HEK293 (cell line): ENCODE measurements around the gene LNPEP.

Experiments
- CTCF ChIA-PET: fragments of 350-600 bp; formaldehyde crosslinking; extraction: SDS; loops from one replicate; lab custom pipeline; 2021; ENCODE audit warnings: antibody characterized with exemption; lab: Yijun Ruan, JAX
- POLR2A ChIA-PET: fragments of 300-600 bp; formaldehyde crosslinking; extraction: SDS; loops from one replicate; lab custom pipeline; 2020; ENCODE audit warnings: antibody characterized with exemption, inconsistent platforms; lab: Yijun Ruan, JAX
- H3K27ac ChIP-seq: fragments of 200-500 bp; sonication (Bioruptor generic); 2 replicates; pipeline ENCODE4 v1.5.1; 2014; ENCODE audit warnings: low read depth, low read length, control low read depth, inconsistent platforms; ENCODE audit errors: extremely low read depth
- H3K36me3 ChIP-seq, 2 experiments: fragments of 200-500 bp in 1 of 2; sonication (Bioruptor generic) in 1 of 2; 1 replicate in 1 of 2; 2 replicates in 1 of 2; pipeline ENCODE4 v1.5.1; 2014 to 2017; ENCODE audit warnings: inconsistent platforms in 2 of 2, low read length in 2 of 2; ENCODE audit not compliant: control insufficient read depth in 2 of 2, insufficient read depth in 1 of 2
- H3K4me1 ChIP-seq: fragments of 200-500 bp; sonication (Bioruptor generic); 2 replicates; pipeline ENCODE4 v1.5.1; 2014; ENCODE audit warnings: mild to moderate bottlenecking, low read length, inconsistent platforms; ENCODE audit not compliant: control insufficient read depth, insufficient read depth
- H3K4me3 ChIP-seq: 2 replicates; pipeline ENCODE4 v1.5.1; 2011; ENCODE audit warnings: low read depth, mild to moderate bottlenecking, control low read depth, low read length, moderate library complexity
- H3K9me3 ChIP-seq: fragments of 200-500 bp; sonication (Bioruptor generic); 2 replicates; pipeline ENCODE4 v1.5.1; 2014; ENCODE audit warnings: low read depth, low read length, inconsistent platforms; ENCODE audit not compliant: control insufficient read depth, insufficient read depth
- EGR2 ChIP-seq: fragments of 450-650 bp; formaldehyde crosslinking; IDR thresholded peaks from 2 replicates; pipeline ENCODE4 v1.5.1; 2016; ENCODE audit warnings: low read depth, missing biosample characterization, missing genetic modification characterization
- SALL2 ChIP-seq: fragments of 450-650 bp; formaldehyde crosslinking; IDR thresholded peaks from 2 replicates; pipeline ENCODE4 v1.5.0; 2017; ENCODE audit warnings: missing biosample characterization, mild to moderate bottlenecking, missing genetic modification characterization, borderline replicate concordance
- ZBTB17 ChIP-seq: fragments of 450-650 bp; formaldehyde crosslinking; IDR thresholded peaks from 2 replicates; pipeline ENCODE4 v1.5.1; 2016; ENCODE audit warnings: missing biosample characterization, missing genetic modification characterization
- ZBTB6 ChIP-seq: fragments of 450-650 bp; formaldehyde crosslinking; IDR thresholded peaks from 2 replicates; pipeline ENCODE4 v1.5.1; 2017; ENCODE audit warnings: missing biosample characterization, missing genetic modification characterization
- ZFP37 ChIP-seq: fragments of 450-650 bp; formaldehyde crosslinking; IDR thresholded peaks from 2 replicates; pipeline ENCODE4 v1.5.1; 2016; ENCODE audit warnings: missing biosample characterization, missing genetic modification characterization
- ZNF121 ChIP-seq: fragments of 450-650 bp; formaldehyde crosslinking; IDR thresholded peaks from 2 replicates; pipeline ENCODE4 v1.5.1; 2016; ENCODE audit warnings: missing biosample characterization, missing genetic modification characterization
- ZNF146 ChIP-seq: fragments of 450-650 bp; formaldehyde crosslinking; IDR thresholded peaks from 2 replicates; pipeline ENCODE4 v1.5.1; 2016; ENCODE audit warnings: missing biosample characterization, missing genetic modification characterization
- ZNF16 ChIP-seq: fragments of 450-650 bp; formaldehyde crosslinking; IDR thresholded peaks from 2 replicates; pipeline ENCODE4 v1.5.1; 2016; ENCODE audit warnings: low read depth, missing biosample characterization, missing genetic modification characterization
- ZNF18 ChIP-seq: fragments of 450-650 bp; formaldehyde crosslinking; IDR thresholded peaks from 2 replicates; pipeline ENCODE4 v1.5.1; 2016; ENCODE audit warnings: missing biosample characterization, missing genetic modification characterization
- ZNF302 ChIP-seq: fragments of 450-650 bp; formaldehyde crosslinking; IDR thresholded peaks from 2 replicates; pipeline ENCODE4 v1.5.1; 2016; ENCODE audit warnings: missing biosample characterization, missing genetic modification characterization, low read depth
- ZNF311 ChIP-seq: fragments of 450-650 bp; formaldehyde crosslinking; IDR thresholded peaks from 2 replicates; pipeline ENCODE4 v1.5.1; 2017; ENCODE audit warnings: missing biosample characterization, missing genetic modification characterization, borderline replicate concordance
- ZNF335 ChIP-seq: fragments of 450-650 bp; formaldehyde crosslinking; conservative IDR thresholded peaks from 2 replicates; pipeline ENCODE4 v1.5.1; 2016; ENCODE audit warnings: missing biosample characterization, missing genetic modification characterization
- ZNF366 ChIP-seq: fragments of 450-650 bp; formaldehyde crosslinking; conservative IDR thresholded peaks from 2 replicates; pipeline ENCODE4 v1.5.1; 2016; ENCODE audit warnings: missing biosample characterization, missing genetic modification characterization
- ZNF513 ChIP-seq: fragments of 450-650 bp; IDR thresholded peaks from 2 replicates; pipeline ENCODE4 v1.5.1; 2018; ENCODE audit warnings: missing biosample characterization, missing genetic modification characterization
- ZNF544 ChIP-seq: fragments of 450-650 bp; formaldehyde crosslinking; IDR thresholded peaks from 2 replicates; pipeline ENCODE4 v1.5.0; 2017; ENCODE audit warnings: missing biosample characterization, missing genetic modification characterization
- ZNF558 ChIP-seq: fragments of 450-650 bp; formaldehyde crosslinking; IDR thresholded peaks from 2 replicates; pipeline ENCODE4 v1.5.1; 2016; ENCODE audit warnings: missing biosample characterization, missing genetic modification characterization
- ZNF610 ChIP-seq: fragments of 450-650 bp; formaldehyde crosslinking; IDR thresholded peaks from 2 replicates; pipeline ENCODE4 v1.5.1; 2016; ENCODE audit warnings: missing biosample characterization, missing genetic modification characterization, borderline replicate concordance
- ZNF654 ChIP-seq: fragments of 450-650 bp; formaldehyde crosslinking; IDR thresholded peaks from 2 replicates; pipeline ENCODE4 v1.5.1; 2016; ENCODE audit warnings: low read depth, missing biosample characterization, missing genetic modification characterization
- ZNF785 ChIP-seq: fragments of 450-650 bp; formaldehyde crosslinking; IDR thresholded peaks from 2 replicates; pipeline ENCODE4 v1.5.1; 2016; ENCODE audit warnings: missing biosample characterization, missing genetic modification characterization
- ZSCAN4 ChIP-seq: fragments of 450-650 bp; formaldehyde crosslinking; IDR thresholded peaks from 2 replicates; pipeline ENCODE4 v1.5.1; 2017; ENCODE audit warnings: missing biosample characterization, missing genetic modification characterization
- ZSCAN5A ChIP-seq: fragments of 450-650 bp; formaldehyde crosslinking; IDR thresholded peaks from 2 replicates; pipeline ENCODE4 v1.5.1; 2016; ENCODE audit warnings: missing biosample characterization, missing genetic modification characterization

Gene LNPEP

GRCh38 chr5:96909435-96909834, 26.4 kb upstream of the LNPEP start:
- ChIA-PET CTCF (no interaction called here), POLR2A (no interaction called here)
- no peak overlapping the region for H3K4me3 ChIP-seq
- H3K36me3 ChIP-seq = no peaks in the 10 kb centered on the region
- no peaks in the 10 kb centered on the region for H3K9me3 ChIP-seq
- no peaks in the 10 kb centered on the region for H3K4me1 ChIP-seq
- H3K27ac ChIP-seq = no peak overlapping the region
- TF ChIP-seq ZNF544 (tag by site-specific recombination) (no peak), ZNF654 (tag by site-specific recombination) (no peak), ZNF16 (no peak), ZNF335 (no peak), ZNF311 (tag by site-specific recombination) (no peak), SALL2 (tag by site-specific recombination) (no peak), ZBTB17 (tag by site-specific recombination) (no peak), ZNF610 (tag by site-specific recombination) (no peak)

- H3K36me3 ChIP-seq = no peaks in the 10 kb centered on the region
- POLR2A ChIA-PET = no interaction called here
- TF ChIP-seq ZNF146 (tag by site-specific recombination) (no peak), ZNF558 (tag by site-specific recombination) (no peak), ZNF513 (tag by site-specific recombination) (no peak), ZFP37 (tag by site-specific recombination) (no peak), EGR2 (tag by site-specific recombination) (no peak), ZSCAN5A (tag by site-specific recombination) (no peak), ZNF785 (no peak), ZNF121 (tag by site-specific recombination) (no peak), ZNF18 (no peak), ZSCAN4 (tag by site-specific recombination) (no peak), ZBTB6 (tag by site-specific recombination) (no peak), ZNF366 (tag by site-specific recombination) (no peak), ZNF302 (tag by site-specific recombination) (no peak)
- TF ChIP-seq, all 188 proteins: peak for 0
- H3K9me3 ChIP-seq = no peaks in the 10 kb centered on the region
- H3K4me1 ChIP-seq = no peaks in the 10 kb centered on the region
- no peak overlapping the region for H3K27ac ChIP-seq
- H3K4me3 ChIP-seq = no peak overlapping the region
- CTCF ChIA-PET = interaction anchor here (0.7 to 0.8 kb wide), 2 partner anchors 55 to 67 kb away, joined by 3 to 5 read pairs; no protein-coding TSS in a partner anchor
Measured at GRCh38 chr5:96911139-96911538, 24.7 kb upstream of the LNPEP start.
